HUES6 (cell line): ENCODE results near the gene ARFGEF2.
A peak's percentile ranks its signal among the peaks of the same experiment; 100 is the strongest.
"Not testable (repeated sequence)": the region's sequence is repeated elsewhere in the genome, so short reads cannot be mapped to it uniquely, and the experiment has no call there.

ENCODE experiments used
- H3K27ac ChIP-seq: 2 replicates; pipeline ENCODE4 v1.7.0; 2013; ENCODE audit warnings: low read depth, mild to moderate bottlenecking, low read length, inconsistent platforms
- H3K27me3 ChIP-seq: 2 replicates; pipeline ENCODE4 v1.6.1; 2013; ENCODE audit warnings: low read length; ENCODE audit not compliant: control insufficient read depth, insufficient read depth
- H3K36me3 ChIP-seq: 2 replicates; pipeline ENCODE4 v1.6.1; 2013; ENCODE audit warnings: low read length; ENCODE audit not compliant: control insufficient read depth, insufficient read depth
- H3K4me1 ChIP-seq: 2 replicates; pipeline ENCODE4 v1.6.1; 2013; ENCODE audit warnings: low read length; ENCODE audit not compliant: control insufficient read depth, insufficient read depth
- H3K4me3 ChIP-seq: 2 replicates; pipeline ENCODE4 v1.5.1; 2013; ENCODE audit warnings: low read depth, low read length
- H3K9ac ChIP-seq: one replicate; pipeline ENCODE4 v1.6.1; 2013; ENCODE audit warnings: mild to moderate bottlenecking, low read length
- H3K9me3 ChIP-seq: 2 replicates; pipeline ENCODE4 v1.6.1; 2013; ENCODE audit warnings: low read depth, low read length; ENCODE audit not compliant: control insufficient read depth, insufficient read depth

ARFGEF2 gene

GRCh38 chr20:49043000-49043399 lies 121.5 kb downstream of the ARFGEF2 start:
- Histone ChIP-seq H3K36me3 (peaks cover 6% of the 10 kb centered on the region), H3K9ac (no peak overlapping the region), H3K9me3 (no peaks in the 10 kb centered on the region), H3K4me3 (no peak overlapping the region), H3K27me3 (no peaks in the 10 kb centered on the region), H3K27ac (no peak overlapping the region), H3K4me1 (peaks cover 7% of the 10 kb centered on the region; the same call in 1 of the 2 replicates)

- Histone ChIP-seq H3K9me3 (no peaks in the 10 kb centered on the region), H3K36me3 (peaks cover 24% of the 10 kb centered on the region), H3K27ac (peak overlapping the region; percentile 99; the same call in 1 of the 2 replicates), H3K27me3 (no peaks in the 10 kb centered on the region), H3K4me1 (peaks cover 7% of the 10 kb centered on the region; the same call in 1 of the 2 replicates), H3K4me3 (peak overlapping the region; percentile 98), H3K9ac (peak overlapping the region; percentile 100)
Measured at GRCh38 chr20:49045440-49046086, 124.1 kb downstream of the ARFGEF2 start.

GRCh38 chr20:49046087-49046900 lies 124.8 kb downstream of the ARFGEF2 start, which contains the start of gene CSE1L:
Gene CSE1L, plus strand, starts transcription at chr20:49046312. Its CDS starts 12,152 bp downstream, at chr20:49058464.
- peaks cover 7% of the 10 kb centered on the region; the same call in 1 of the 2 replicates for H3K4me1 ChIP-seq
- H3K9me3 ChIP-seq = no peaks in the 10 kb centered on the region
- peaks cover 31% of the 10 kb centered on the region for H3K36me3 ChIP-seq
- H3K27ac ChIP-seq = peak within 1 kb of the TSS; percentile 99
- peak within 1 kb of the TSS; percentile 100 for H3K9ac ChIP-seq
- peak within 1 kb of the TSS; percentile 98 for H3K4me3 ChIP-seq
- no peaks in the 10 kb centered on the region for H3K27me3 ChIP-seq

GRCh38 chr20:49052334-49052733 lies 130.8 kb downstream of the ARFGEF2 start:
- Histone ChIP-seq H3K9me3 (no peaks in the 10 kb centered on the region), H3K36me3 (peaks cover 61% of the 10 kb centered on the region), H3K4me1 (peaks cover 14% of the 10 kb centered on the region), H3K4me3 (no peak overlapping the region), H3K9ac (no peak overlapping the region), H3K27ac (no peak overlapping the region), H3K27me3 (no peaks in the 10 kb centered on the region)

GRCh38 chr20:49054056-49054643 lies 132.6 kb downstream of the ARFGEF2 start:
- Histone ChIP-seq H3K9me3 (no peaks in the 10 kb centered on the region), H3K27me3 (no peaks in the 10 kb centered on the region), H3K4me1 (peaks cover 12% of the 10 kb centered on the region), H3K27ac (no peak overlapping the region), H3K36me3 (peaks cover 64% of the 10 kb centered on the region), H3K4me3 (no peak overlapping the region), H3K9ac (no peak overlapping the region)

GRCh38 chr20:49063279-49063678 lies 141.8 kb downstream of the ARFGEF2 start:
- no peak overlapping the region for H3K9ac ChIP-seq
- no peaks in the 10 kb centered on the region for H3K4me1 ChIP-seq
- H3K36me3 ChIP-seq = peaks cover 88% of the 10 kb centered on the region
- H3K9me3 ChIP-seq = no peaks in the 10 kb centered on the region
- no peak overlapping the region for H3K4me3 ChIP-seq
- no peak overlapping the region for H3K27ac ChIP-seq
- H3K27me3 ChIP-seq = no peaks in the 10 kb centered on the region

- no peak overlapping the region for H3K9ac ChIP-seq
- peaks cover 97% of the 10 kb centered on the region for H3K36me3 ChIP-seq
- H3K9me3 ChIP-seq = no peaks in the 10 kb centered on the region
- H3K4me1 ChIP-seq = no peaks in the 10 kb centered on the region
- H3K4me3 ChIP-seq = no peak overlapping the region
- no peaks in the 10 kb centered on the region for H3K27me3 ChIP-seq
- H3K27ac ChIP-seq = no peak overlapping the region
Measured at GRCh38 chr20:49074521-49074920, 153.0 kb downstream of the ARFGEF2 start.

GRCh38 chr20:49078310-49078709 lies 156.8 kb downstream of the ARFGEF2 start:
- no peaks in the 10 kb centered on the region for H3K27me3 ChIP-seq
- no peak overlapping the region for H3K4me3 ChIP-seq
- no peak overlapping the region for H3K9ac ChIP-seq
- peaks cover 99% of the 10 kb centered on the region for H3K36me3 ChIP-seq
- no peaks in the 10 kb centered on the region for H3K4me1 ChIP-seq
- H3K9me3 ChIP-seq = no peaks in the 10 kb centered on the region
- no peak overlapping the region for H3K27ac ChIP-seq

GRCh38 chr20:49082295-49082694 lies 160.8 kb downstream of the ARFGEF2 start:
- peaks cover 99% of the 10 kb centered on the region for H3K36me3 ChIP-seq
- not testable (repeated sequence) for H3K27me3 ChIP-seq

More at GRCh38 chr20:49082295-49082694, 160.8 kb downstream of the ARFGEF2 start:
- H3K9ac ChIP-seq, H3K9me3 ChIP-seq, H3K4me1 ChIP-seq, H3K27ac ChIP-seq, H3K4me3 ChIP-seq: not testable (repeated sequence)
